Measurements from ENCODE around the gene SMARCB1.

SMARCB1 gene

GRCh38 chr22:23789638-23790037, 2.9 kb downstream of the SMARCB1 start:
- H3K4me3 ChIP-seq (ENCODE audit: low read depth, low read length): no peak overlapping the region
- no peak for DNase-seq (ENCODE audit: low read depth)
- TF ChIP-seq CTCF (IDR thresholded peaks at IDR 0.05; ENCODE audit: low read depth, low read length, missing control alignments): no peak
- in situ Hi-C loops (cut with HindIII; ENCODE audit: low sequenced_read_pairs): no loop called here

GRCh38 chr22:23790819-23791737, 4.3 kb downstream of the SMARCB1 start:
- no peak overlapping the region for H3K4me3 ChIP-seq (ENCODE audit: low read depth, low read length)
- TF ChIP-seq CTCF (IDR thresholded peaks at IDR 0.05; ENCODE audit: low read depth, low read length, missing control alignments): no peak
- in situ Hi-C loops (cut with HindIII; ENCODE audit: low sequenced_read_pairs): no loop called here
- no peak for DNase-seq (ENCODE audit: low read depth)

GRCh38 chr22:23791738-23792645, 5.2 kb downstream of the SMARCB1 start:
- in situ Hi-C loops (cut with HindIII; ENCODE audit: low sequenced_read_pairs): no loop called here
- H3K4me3 ChIP-seq (ENCODE audit: low read depth, low read length): no peak overlapping the region
- no peak for DNase-seq (ENCODE audit: low read depth)
- no peak for TF ChIP-seq CTCF (IDR thresholded peaks at IDR 0.05; ENCODE audit: low read depth, low read length, missing control alignments)

GRCh38 chr22:23793326-23793725, 6.6 kb downstream of the SMARCB1 start:
- no peak overlapping the region for H3K4me3 ChIP-seq (ENCODE audit: low read depth, low read length)
- DNase-seq (ENCODE audit: low read depth): no peak
- in situ Hi-C loops (cut with HindIII; ENCODE audit: low sequenced_read_pairs): no loop called here
- TF ChIP-seq CTCF (IDR thresholded peaks at IDR 0.05; ENCODE audit: low read depth, low read length, missing control alignments): no peak

GRCh38 chr22:23796461-23796860, 9.7 kb downstream of the SMARCB1 start:
- in situ Hi-C loops (cut with HindIII; ENCODE audit: low sequenced_read_pairs): no loop called here
- H3K4me3 ChIP-seq (ENCODE audit: low read depth, low read length): no peak overlapping the region
- DNase-seq (ENCODE audit: low read depth): no peak
- no peak for TF ChIP-seq CTCF (IDR thresholded peaks at IDR 0.05; ENCODE audit: low read depth, low read length, missing control alignments)
